Upper lobe of left lung (tissue), 6 donors: ENCODE data around the gene NSD1. TPM values are rescaled to one million over a fixed set of nuclear protein-coding genes. Genes with fewer than 3 reads are reported as not detected.
A peak's percentile ranks its signal among the peaks of the same experiment; 100 is the strongest.

Experiments
- ATAC-seq, 2 donors: fragments of 200-7000 bp; cut with Tn5 transposase; one replicate each; pipeline ENCODE4 v1.9.1; 2022; ENCODE audit warnings: mild to moderate bottlenecking in 2 of 2, moderate library complexity in 2 of 2; ENCODE audit not compliant: low FRiP score in 2 of 2
- DNase-seq, 2 donors: peaks; one replicate each; pipeline ENCODE4 v3.0.0-alpha.2; 2019 to 2020
- H3K27ac ChIP-seq, 4 donors: fragments of 200-600 bp; sonication (generic); one replicate each; pipeline ENCODE4 v1.5.1; 2016 to 2019
- H3K27me3 ChIP-seq, 4 donors: fragments of 200-600 bp; sonication (generic); one replicate each; pipeline ENCODE4 v1.5.1; 2017 to 2019
- H3K36me3 ChIP-seq, 4 donors: fragments of 200-600 bp; sonication (generic); one replicate each; pipeline ENCODE4 v1.5.1; 2016 to 2019
- H3K4me1 ChIP-seq, 4 donors: fragments of 200-600 bp; sonication (generic); one replicate each; pipeline ENCODE4 v1.5.1; 2018 to 2019
- H3K4me3 ChIP-seq, 4 donors: fragments of 200-600 bp; sonication (generic); one replicate each; pipeline ENCODE4 v1.5.1; 2017 to 2019; ENCODE audit warnings: mild to moderate bottlenecking in 2 of 4, moderate library complexity in 1 of 4
- H3K9me3 ChIP-seq, 4 donors: fragments of 200-600 bp; sonication (generic); one replicate each; pipeline ENCODE4 v1.5.1; 2018 to 2019
- EP300 ChIP-seq, 4 donors: sonication (generic); formaldehyde crosslinking; IDR thresholded peaks; one replicate each; pipeline ENCODE4 v1.5.1; 2017; ENCODE audit warnings: antibody characterized with exemption in 4 of 4, control low read depth in 2 of 4
- POLR2A ChIP-seq, 4 donors: fragments of 450-650 bp; IDR thresholded peaks; one replicate each; pipeline ENCODE4 v1.5.1; 2016 to 2017; ENCODE audit warnings: antibody characterized with exemption in 4 of 4, mild to moderate bottlenecking in 2 of 4
- POLR2AphosphoS5 ChIP-seq, 2 donors: sonication (generic); formaldehyde crosslinking; IDR thresholded peaks; one replicate each; pipeline ENCODE4 v1.5.1; 2017; ENCODE audit warnings: antibody characterized with exemption in 2 of 2
- WGBS, 2 donors: methylation state at CpG; one replicate each; pipeline ENCODE4 v1.1.5; 2017 to 2018; 5-methylcytosine and 5-hydroxymethylcytosine counted together
- total RNA-seq, 6 donors: library from RNA; depleted of rRNA in 4 of 6; stranded (reverse); fragments of >200 nt in 4 of 6; gene quantifications; one replicate each; pipeline versions ENCODE4 v1.1.0 to v1.2.1, GENCODE V29; 2016 to 2021
- TF ChIP-seq, protein P1 (sequence below), 6 experiments: fragments of 450-650 bp in 4 of 6; fragments of 200-600 bp in 2 of 6; sonication (generic) in 2 of 6; IDR thresholded peaks; one replicate each; pipeline ENCODE4 v1.5.1; 2016 to 2019; ENCODE audit warnings: antibody characterized with exemption in 6 of 6
- donor health status: DM: no; HTN: no; CAD: no; lungs with moderate emphysema.
- donor health status: DM: no; HTN: yes; CAD: no; lungs with severe emphysema.

Gene NSD1
- total RNA-seq, 6 donors from 2014 or later, result 33.0 to 69.1 (median 55.7) TPM

DNA sequence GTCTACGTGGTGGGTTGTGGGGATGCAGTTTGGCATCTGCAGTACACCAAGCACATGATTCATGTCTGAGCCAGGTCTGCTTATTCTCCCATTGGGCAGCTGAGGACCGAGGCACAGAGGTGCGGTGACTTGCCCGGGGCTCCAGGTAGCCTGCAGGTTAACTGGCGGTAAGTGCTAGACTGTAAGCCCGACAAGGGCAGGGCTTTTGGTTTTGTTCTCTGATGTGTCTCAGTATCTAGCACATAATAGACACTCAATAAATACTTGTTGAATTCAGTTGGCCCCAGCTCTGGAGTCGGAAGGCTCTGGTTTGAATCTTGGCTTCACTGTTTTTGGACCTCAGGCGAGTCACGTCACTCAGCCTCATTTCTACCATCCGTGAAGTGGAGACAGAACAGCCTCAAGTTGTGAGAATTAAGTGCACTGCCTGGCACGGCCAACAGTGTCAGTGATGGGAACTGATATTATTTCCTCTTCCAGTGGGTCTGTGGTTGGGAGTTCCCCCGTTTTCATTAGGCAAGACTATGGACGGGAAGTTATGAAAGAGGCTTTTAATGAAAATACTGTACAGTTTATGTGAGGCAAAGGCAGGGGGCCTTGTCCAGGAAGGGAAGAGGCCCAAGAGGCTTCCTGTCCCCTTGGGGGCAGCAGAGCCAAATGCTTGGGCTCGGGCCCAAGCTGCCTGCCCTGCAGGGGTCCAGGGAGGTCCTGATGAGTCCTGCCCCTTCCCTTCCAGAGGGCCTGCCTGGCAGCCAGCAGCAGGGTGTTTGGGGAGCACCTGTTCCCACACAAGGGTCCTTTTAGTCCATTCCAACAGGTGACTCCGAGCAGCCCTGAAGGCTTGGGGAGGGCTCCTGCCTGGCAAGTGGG lies 173.3 kb downstream of the NSD1 start:
- peak in 1 of 2 donors; percentile 61 for DNase-seq

DNA sequence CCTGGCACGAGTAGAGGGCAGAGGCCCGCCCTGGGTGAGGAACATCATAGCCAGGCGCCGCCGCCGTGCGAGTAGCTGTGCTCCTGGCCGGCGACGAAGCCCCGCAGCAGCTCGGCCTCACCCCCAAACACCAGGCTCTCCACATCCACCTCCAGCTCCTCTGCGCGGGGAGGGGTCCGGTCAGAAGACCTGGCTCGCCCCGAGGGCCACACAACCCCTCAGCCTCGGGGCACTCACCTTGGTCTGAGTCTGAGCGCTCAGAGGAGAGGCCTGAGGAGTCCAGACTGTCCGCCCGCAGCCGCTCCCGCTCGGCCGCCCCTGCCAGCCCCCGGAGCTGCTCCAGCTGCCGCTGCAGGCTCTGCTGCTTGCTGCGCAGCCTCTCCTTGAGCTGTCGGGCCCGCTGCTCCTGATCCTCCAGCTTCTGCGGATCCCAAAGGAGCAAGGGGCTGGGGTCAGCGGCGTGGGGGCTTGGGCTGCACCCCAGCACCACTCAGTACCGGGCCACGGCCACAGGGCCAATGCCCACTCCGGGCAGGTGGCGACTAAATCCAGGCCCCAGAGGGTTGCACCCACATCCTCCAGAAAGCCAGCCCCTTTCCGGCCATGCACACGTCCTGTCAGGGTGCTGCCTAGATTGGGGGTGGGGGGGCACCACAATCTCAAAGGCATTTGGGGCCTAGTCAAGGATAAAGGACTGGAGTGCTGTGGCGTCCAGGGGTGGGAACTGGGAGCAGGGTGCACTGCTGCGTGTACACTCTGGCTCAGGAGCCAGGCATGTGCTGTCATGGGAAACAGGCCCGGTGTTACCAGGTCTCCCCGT lies 174.2 kb downstream of the NSD1 start:
- H3K4me3 ChIP-seq, result peak overlapping the region in 2 of 4 donors; percentile 5 to 30
- DNase-seq (peak in 1 of 2 donors; percentile 86), ATAC-seq (no peak)
- no peaks in the 10 kb centered on the region for H3K27me3 ChIP-seq
- H3K9me3 ChIP-seq, result no peaks in the 10 kb centered on the region
- 73% methylated on average over 23 to 40 of the region's 43 CpGs for WGBS, 2 donors
- H3K36me3 ChIP-seq, result peaks cover 0 to 37% (median 19%) of the 10 kb centered on the region in 4 donors
- peaks cover 44 to 79% (median 59%) of the 10 kb centered on the region in 4 donors for H3K4me1 ChIP-seq
- peak overlapping the region; percentile 77 to 92 (median 85) for H3K27ac ChIP-seq
- TF ChIP-seq, protein P1, sequence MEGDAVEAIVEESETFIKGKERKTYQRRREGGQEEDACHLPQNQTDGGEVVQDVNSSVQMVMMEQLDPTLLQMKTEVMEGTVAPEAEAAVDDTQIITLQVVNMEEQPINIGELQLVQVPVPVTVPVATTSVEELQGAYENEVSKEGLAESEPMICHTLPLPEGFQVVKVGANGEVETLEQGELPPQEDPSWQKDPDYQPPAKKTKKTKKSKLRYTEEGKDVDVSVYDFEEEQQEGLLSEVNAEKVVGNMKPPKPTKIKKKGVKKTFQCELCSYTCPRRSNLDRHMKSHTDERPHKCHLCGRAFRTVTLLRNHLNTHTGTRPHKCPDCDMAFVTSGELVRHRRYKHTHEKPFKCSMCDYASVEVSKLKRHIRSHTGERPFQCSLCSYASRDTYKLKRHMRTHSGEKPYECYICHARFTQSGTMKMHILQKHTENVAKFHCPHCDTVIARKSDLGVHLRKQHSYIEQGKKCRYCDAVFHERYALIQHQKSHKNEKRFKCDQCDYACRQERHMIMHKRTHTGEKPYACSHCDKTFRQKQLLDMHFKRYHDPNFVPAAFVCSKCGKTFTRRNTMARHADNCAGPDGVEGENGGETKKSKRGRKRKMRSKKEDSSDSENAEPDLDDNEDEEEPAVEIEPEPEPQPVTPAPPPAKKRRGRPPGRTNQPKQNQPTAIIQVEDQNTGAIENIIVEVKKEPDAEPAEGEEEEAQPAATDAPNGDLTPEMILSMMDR (IDR thresholded peaks at IDR 0.05), result no peak
- TF ChIP-seq POLR2A (IDR thresholded peaks at IDR 0.05), result no peak
- no peak for TF ChIP-seq EP300 (IDR thresholded peaks at IDR 0.05)
- no peak for TF ChIP-seq POLR2AphosphoS5 (IDR thresholded peaks at IDR 0.05)

More for the DNA sequence above, 173.3 kb downstream of the NSD1 start:
- Histone ChIP-seq H3K36me3 (peaks cover 0 to 38% (median 19%) of the 10 kb centered on the region in 4 donors), H3K27me3 (no peaks in the 10 kb centered on the region), H3K27ac (peak overlapping the region; percentile 77 to 92 (median 85)), H3K4me1 (peaks cover 44 to 79% (median 59%) of the 10 kb centered on the region in 4 donors), H3K9me3 (no peaks in the 10 kb centered on the region), H3K4me3 (peak overlapping the region in 1 of 4 donors; percentile 30)
- ATAC-seq, result peak; percentile 15 to 31
- WGBS, 2 donors, result 62 to 71% methylated on average over 13 to 15 of the region's 15 CpGs
- TF ChIP-seq, protein P1 (IDR thresholded peaks at IDR 0.05), result peak in 2 of 6 experiments; percentile 4 to 30
- peak; percentile 57 to 76 for TF ChIP-seq POLR2AphosphoS5 (IDR thresholded peaks at IDR 0.05)
- peak in 2 of 4 donors; percentile 24 to 84 for TF ChIP-seq EP300 (IDR thresholded peaks at IDR 0.05)
- TF ChIP-seq POLR2A (IDR thresholded peaks at IDR 0.05), result peak in 1 of 4 donors; percentile 3

DNA sequence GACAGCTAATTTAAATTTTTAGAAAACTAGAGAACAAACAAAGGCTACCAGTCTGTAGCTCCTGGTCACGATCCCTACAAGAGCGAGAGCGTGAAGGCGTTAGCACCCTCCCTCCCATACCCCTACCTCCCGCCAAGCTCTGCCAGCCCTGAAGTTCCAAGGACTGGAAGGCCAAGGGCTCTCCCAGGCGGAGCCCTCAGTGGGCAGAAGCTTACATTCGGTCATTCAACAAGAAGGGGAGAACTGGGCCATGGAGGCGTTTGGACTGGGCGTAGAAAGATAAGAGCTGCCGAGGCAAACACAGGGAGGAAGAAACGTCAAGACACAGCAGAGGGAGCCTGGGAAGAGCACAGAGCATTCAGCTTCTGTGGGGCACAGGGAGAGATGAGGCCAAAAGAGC lies 175.2 kb downstream of the NSD1 start:
- Histone ChIP-seq H3K27ac (peak overlapping the region; percentile 4 to 92 (median 10)), H3K4me1 (peaks cover 45 to 77% (median 59%) of the 10 kb centered on the region in 4 donors), H3K36me3 (peaks cover 0 to 37% (median 19%) of the 10 kb centered on the region in 4 donors), H3K4me3 (no peak overlapping the region), H3K27me3 (no peaks in the 10 kb centered on the region), H3K9me3 (no peaks in the 10 kb centered on the region)
- 92% methylated on average over 11 of the region's 11 CpGs for WGBS, 2 donors
- DNase-seq (no peak), ATAC-seq (no peak)
- TF ChIP-seq, protein P1 (IDR thresholded peaks at IDR 0.05), result no peak
- no peak for TF ChIP-seq EP300 (IDR thresholded peaks at IDR 0.05)
- no peak for TF ChIP-seq POLR2AphosphoS5 (IDR thresholded peaks at IDR 0.05)
- no peak for TF ChIP-seq POLR2A (IDR thresholded peaks at IDR 0.05)

DNA sequence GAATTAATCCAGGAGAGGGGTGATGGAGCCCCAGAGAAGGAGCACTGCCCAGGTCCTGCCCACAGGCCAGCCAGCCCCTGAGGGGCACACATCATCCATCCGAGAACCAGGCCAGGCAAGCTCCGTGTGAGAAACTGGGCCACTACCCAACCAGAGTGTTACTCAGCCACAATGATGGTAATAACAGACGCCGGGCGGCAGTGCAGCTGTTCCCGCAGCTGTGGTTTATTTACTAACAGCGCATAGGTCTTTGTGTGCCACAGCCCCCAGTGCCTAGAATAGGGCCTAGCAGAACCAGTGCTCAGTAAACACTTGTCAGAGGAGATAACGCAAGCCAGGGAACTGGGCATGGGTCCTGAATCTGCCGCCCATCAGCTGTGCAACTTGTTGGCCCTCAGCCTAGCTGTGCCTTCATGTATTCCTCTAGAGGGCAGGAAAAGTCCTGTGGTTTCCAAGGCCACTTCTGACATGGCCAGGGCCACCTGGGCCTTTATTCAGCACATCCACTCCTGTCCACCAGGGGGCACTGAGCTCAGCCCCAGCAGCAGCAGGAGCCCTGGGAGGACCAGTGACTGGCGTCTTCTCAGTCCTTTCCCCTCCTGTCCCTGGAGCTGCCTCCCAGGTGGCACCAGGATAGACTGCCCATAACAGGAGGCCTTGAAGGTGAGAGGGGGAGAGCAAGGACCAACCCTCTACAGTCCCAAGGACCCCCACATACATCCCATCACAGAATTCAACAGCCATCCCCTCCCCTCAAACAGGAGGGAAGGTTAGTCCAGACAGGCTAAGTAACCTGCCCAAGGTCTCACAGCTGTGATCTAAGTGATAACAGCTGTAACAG lies 176.0 kb downstream of the NSD1 start:
- peaks cover 44 to 69% (median 54%) of the 10 kb centered on the region in 4 donors for H3K4me1 ChIP-seq
- peak; percentile 37 to 56 for ATAC-seq
- H3K27me3 ChIP-seq, result no peaks in the 10 kb centered on the region
- WGBS, 2 donors, result 67 to 77% methylated on average over 6 to 10 of the region's 10 CpGs
- no peak overlapping the region for H3K4me3 ChIP-seq
- H3K27ac ChIP-seq, result peak overlapping the region; percentile 4 to 92 (median 10)
- peak in 1 of 2 donors; percentile 83 for DNase-seq
- TF ChIP-seq POLR2A (IDR thresholded peaks at IDR 0.05) (no peak), EP300 (IDR thresholded peaks at IDR 0.05) (no peak)
- TF ChIP-seq, protein P1 (IDR thresholded peaks at IDR 0.05), result peak; percentile 74 to 89 (median 81)
- H3K9me3 ChIP-seq, result no peaks in the 10 kb centered on the region
- peaks cover 0 to 37% (median 19%) of the 10 kb centered on the region in 4 donors for H3K36me3 ChIP-seq
